Measurements from ENCODE around the gene MYLK3.

The MYLK3 gene

DNA sequence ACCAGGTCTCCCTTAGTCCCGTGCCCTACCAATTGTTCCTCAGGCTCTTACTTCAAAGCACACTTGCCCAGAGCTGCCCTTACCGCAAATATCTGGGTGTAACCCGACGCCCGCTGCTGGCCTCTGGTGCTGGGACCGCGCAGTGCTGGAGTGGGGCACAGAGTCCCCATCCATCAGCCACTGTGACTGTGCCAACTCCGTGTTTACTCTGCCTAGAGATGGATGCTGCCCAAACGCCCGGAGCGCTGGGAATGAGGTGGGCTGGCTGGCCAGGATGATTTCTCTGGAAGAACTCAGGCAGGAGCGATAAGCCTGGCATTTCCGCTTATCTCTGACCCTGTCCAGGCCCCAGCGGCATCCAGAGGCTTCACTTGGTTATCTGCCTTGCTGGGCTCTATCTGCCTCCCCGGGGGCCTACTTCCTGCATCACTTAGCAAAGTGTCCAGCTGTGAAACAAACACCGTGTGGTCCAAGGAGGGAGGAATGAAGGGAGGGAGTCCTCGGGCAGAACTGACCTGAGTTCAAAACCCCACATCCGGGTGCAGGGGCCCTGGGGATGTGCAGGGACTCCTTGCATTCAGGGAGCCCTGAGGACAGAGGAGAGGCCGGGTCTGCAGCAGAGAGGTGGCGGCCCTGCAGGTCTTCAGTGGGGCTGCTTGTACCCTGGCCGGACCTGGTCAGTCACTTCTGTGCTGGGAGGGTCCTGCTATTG, 9.4 kb upstream of the MYLK3 start:
- peak; percentile 13 for DNase-seq (ENCODE audit: low read depth)

GRCh38 chr16:46756772-46757171, 8.6 kb upstream of the MYLK3 start:
- DNase-seq (ENCODE audit: low read depth): no peak

- DNase-seq (ENCODE audit: low read depth): no peak
These were observed 4.9 kb upstream of the MYLK3 start for GRCh38 chr16:46753015-46753414.

- DNase-seq (ENCODE audit: low read depth): no peak
These were observed 3.2 kb upstream of the MYLK3 start for GRCh38 chr16:46751381-46751780.

GRCh38 chr16:46748775-46749705, 896 bp upstream of the MYLK3 start:
- DNase-seq (ENCODE audit: low read depth): no peak

- DNase-seq (ENCODE audit: low read depth): peak; percentile 24
These were observed 1.0 kb downstream of the MYLK3 start for GRCh38 chr16:46746821-46747776.

GRCh38 chr16:46745617-46746016, 2.5 kb downstream of the MYLK3 start:
- DNase-seq (ENCODE audit: low read depth): no peak

DNA sequence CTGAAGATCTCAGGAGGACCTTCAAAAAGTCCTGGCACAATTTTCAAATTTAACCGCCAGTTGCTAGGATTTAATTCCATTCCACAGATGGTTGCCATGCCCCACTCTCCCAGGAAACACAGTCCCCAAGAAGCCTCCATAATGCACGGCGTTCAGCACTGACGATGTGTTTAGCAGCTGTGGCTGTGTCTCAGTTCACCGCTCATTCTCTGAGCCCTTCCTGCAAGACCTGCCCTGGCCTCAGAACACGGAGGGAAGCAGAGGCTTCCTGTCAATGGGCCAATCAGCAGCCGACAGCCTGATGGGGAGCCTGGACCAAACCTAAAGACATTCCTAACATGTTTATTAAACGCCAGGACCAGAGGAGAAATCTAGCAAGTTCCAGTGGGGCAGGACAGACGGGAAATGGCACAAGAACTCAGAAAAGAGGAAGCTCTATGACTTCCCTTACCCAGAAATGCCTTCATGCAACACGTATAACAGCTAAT, 4.9 kb downstream of the MYLK3 start:
- peak; percentile 67 for DNase-seq (ENCODE audit: low read depth)

GRCh38 chr16:46739934-46740333, 8.2 kb downstream of the MYLK3 start:
- no peak for DNase-seq (ENCODE audit: low read depth)

GRCh38 chr16:46737621-46738214, 10.4 kb downstream of the MYLK3 start:
- DNase-seq (ENCODE audit: low read depth): no peak

DNA sequence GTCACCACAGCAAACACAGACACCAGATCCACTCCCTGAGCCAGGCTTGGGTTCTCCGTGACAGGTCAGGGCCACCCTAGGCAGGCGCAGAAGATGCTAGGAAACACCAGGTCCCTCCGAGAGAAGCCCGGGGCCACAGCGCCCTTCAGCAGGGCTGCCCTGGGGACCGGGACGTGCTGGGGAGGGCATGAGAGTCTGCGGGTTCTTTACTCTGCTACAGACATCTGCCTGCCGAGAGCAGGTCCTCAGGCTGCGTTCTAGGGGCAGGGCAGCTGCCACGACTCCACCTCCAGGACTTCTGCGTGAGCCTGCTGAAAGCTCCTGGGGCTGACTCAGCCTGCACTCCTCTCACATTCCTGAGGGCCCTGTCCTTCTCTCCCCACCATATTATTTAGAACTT, 11.4 kb downstream of the MYLK3 start:
- DNase-seq (ENCODE audit: low read depth): peak; percentile 5

GRCh38 chr16:46733319-46733830, 14.8 kb downstream of the MYLK3 start:
- DNase-seq (ENCODE audit: low read depth): no peak

DNA sequence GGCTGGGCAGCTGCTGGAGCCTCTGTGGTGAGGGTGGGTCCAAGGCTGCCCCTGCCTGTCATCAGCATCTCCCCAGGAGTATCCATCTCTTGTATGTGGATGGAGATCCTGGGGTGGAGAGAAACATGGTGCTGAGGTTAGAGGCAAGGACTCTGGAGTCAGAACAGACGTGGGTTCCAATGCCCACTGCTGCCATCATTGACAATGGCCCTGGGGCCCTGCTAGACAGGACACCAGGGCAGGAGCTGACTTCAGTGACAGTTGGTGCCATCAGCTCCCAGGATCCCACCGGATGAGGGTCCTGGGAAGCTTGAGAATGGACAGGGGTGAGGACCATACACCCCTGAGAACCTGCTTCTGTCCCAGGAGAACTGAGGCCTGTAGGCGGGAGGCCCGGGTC, 15.6 kb downstream of the MYLK3 start:
- no peak for DNase-seq (ENCODE audit: low read depth)

DNA sequence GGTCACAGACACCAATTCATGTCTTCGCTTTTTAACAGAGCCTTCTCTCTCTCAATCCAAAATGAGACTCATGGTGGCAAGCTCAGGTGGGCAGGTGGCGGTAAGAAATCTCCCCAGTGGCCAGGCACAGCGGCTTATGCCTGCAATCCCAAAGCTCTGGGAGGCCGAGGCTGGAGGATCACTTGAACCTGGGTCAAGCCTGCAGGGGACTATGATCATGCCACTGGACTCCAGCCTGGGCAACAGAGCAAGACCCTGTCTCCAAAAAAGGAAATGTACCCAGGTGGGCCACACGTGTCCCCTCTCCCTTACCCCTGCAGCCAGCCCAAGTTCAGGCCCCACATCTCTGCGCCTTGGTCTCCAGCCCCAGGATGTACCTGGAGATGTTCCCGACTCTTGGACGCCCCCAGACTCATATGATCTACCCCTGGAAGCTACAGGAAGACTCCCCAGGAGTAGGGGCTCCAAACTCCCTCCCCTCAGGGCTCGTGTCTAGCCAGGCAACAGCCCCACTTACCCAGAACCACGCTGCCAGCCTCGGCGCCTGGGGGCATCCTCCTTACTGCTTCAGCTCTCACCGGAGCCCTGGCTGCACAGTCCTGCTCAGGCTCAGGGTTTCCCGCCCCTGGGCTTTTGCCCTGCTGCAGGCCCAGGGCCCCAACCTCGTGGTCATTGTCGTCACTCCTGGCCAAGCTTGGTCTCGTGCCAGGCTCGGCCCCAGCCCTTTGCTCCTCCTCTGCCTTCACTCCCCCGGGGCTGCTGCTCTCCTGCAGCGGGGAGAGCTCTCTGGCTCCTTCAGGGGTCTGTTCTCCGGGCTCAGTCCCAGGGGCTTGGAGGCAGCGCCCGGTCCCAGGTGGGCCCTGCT, 16.2 kb downstream of the MYLK3 start:
- DNase-seq (ENCODE audit: low read depth): no peak

- DNase-seq (ENCODE audit: low read depth): no peak
These were observed 17.1 kb downstream of the MYLK3 start for GRCh38 chr16:46730801-46731690.

- DNase-seq (ENCODE audit: low read depth): no peak
These were observed 18.0 kb downstream of the MYLK3 start for GRCh38 chr16:46730126-46730525.

DNA sequence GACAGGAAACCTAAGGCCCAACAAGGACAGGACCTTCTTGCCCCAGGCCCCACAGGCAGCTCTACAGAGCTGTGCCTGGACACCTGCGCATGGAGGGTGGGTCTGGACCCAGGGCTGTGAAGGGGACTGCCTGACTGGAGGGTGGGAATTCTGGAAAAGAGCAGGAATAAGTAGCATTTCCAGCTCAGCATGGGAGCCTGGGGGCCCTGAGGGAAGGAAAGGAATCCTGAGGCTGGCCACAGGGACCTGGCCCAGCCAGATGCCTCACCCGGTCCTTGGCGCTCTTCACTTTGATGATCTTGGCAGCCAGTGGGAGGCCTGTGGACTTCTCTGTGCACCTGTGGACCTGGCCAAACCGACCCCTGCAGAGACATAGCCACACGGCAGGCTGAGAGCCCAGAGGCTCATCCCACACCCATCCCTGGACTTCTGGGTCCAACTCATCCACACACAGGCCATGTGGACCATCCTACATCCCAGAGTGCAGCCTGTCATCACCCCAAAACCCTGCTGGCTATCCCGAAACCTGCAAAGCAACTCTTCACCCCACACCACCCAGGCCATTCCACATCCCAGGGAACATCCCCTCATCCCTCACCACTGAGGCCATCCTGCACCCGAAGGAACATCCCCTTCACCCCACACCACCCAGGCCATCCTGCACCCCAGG, 18.7 kb downstream of the MYLK3 start:
- no peak for DNase-seq (ENCODE audit: low read depth)

GRCh38 chr16:46728806-46729205, 19.3 kb downstream of the MYLK3 start:
- no peak for DNase-seq (ENCODE audit: low read depth)

DNA sequence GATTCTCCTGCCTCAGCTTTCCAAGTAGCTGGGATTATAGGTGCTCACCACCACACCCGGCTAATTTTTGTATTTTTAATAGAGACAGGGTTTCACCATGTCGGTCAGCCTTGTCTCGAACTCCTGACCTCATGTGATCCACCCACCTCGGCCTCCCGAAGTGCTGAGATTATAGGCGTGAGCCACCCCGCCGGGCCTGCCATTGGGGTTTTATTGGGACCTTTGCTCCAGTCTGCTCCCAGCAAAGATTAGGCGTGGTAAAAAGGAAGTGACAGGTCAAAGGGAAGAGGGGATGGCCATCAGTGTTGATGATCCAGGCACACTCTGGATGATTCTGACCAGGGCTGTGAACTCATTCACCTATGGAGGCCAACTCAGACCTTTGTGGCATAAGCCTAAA, 20.5 kb downstream of the MYLK3 start:
- no peak for DNase-seq (ENCODE audit: low read depth)

Data from EH (cell line).